HG02885 (cell line): ENCODE data around the gene NODAL.

Experiments
- ATAC-seq: cut with Tn5 transposase; IDR thresholded peaks from one replicate; pipeline ENCODE4 v1.9.1; 2021; ENCODE audit warnings: mild to moderate bottlenecking; ENCODE audit not compliant: unreplicated experiment, poor library complexity

Gene NODAL

DNA sequence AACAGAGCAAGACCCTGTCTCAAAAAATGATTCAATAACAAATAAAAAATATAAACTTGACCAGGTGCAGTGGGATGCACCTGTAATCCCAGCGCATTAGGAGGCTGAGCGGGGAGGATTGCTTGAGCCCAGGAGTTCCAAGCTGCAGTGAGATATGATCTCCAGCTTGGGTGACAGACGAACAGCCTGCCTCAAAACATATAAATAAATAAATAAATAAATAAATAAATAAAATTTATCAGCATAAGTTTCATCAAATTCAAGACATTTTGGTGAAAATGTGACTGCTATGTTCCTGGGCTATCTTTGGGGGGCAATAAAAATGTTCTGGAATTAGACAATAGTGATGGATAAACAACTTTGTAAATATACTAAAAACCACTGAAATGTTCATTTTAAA, 42.3 kb downstream of the NODAL start:
- ATAC-seq: no peak

DNA sequence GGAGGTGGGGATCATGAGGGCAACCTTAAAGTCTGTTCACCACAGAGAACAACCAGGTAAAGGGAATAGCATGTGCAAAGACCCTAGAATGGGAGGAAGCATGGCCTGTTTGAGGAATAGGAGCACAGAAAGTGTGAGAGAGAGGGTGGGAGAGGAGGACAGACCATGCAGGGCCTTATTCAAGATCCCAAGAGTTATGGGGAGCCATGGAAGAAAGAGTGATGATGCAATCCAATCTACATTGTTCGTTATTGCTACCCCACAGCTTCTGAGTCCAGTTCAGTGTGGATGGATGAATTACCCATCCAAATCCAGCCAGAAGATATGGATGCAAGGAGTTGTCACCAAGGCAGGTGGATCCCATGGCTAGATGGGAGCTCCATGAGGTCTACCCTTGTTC, 45.3 kb downstream of the NODAL start:
- ATAC-seq: no peak

DNA sequence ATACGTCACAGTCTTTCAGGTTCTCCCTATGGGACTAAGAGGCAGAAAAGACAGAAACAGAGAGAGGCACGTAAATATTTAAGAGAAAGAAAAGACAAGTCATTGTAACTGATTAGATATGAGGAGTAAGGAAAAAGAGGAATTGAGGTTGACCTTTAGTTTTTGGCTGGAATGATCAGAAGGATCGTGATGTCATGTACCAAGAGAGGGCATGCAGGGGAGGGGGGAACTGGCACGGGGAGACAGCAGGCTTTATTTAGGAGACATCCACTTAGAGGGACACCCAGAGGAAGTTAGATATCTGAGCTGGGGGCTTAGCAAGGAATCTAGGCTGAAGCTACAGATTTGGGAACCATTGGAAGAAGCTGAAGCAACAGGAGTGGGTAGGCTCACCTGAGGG, 49.8 kb downstream of the NODAL start:
- no peak for ATAC-seq
